HG03066 (cell line): ENCODE data around the gene ARFGAP3.
"Not testable (repeated sequence)": the region's sequence is repeated elsewhere in the genome, so short reads cannot be mapped to it uniquely, and the experiment has no call there.

Source experiments
- ATAC-seq: cut with Tn5 transposase; IDR thresholded peaks from one replicate; pipeline ENCODE4 v1.9.1; 2021; ENCODE audit warnings: low read depth; ENCODE audit not compliant: unreplicated experiment

ARFGAP3 gene

DNA sequence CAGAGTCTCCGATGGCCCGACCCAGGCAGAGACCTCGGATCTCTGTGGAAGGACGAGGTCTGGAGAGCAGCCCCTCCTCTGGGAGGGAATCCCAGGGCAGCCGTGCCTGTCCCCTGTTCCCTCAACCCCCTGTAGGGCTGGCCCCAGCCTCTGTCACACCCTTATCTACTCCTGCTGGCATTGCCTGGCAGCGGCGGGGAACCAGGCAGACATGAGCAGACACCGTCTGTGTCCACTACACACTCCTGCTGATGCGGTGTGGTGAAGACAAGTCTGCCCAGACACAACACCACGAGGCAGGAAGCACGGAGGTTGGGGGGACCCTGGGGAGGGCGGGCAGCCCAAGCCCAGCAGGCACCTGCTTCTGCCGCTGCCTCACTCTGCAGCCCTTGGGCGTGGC, 83.9 kb downstream of the ARFGAP3 start:
- ATAC-seq: no peak

DNA sequence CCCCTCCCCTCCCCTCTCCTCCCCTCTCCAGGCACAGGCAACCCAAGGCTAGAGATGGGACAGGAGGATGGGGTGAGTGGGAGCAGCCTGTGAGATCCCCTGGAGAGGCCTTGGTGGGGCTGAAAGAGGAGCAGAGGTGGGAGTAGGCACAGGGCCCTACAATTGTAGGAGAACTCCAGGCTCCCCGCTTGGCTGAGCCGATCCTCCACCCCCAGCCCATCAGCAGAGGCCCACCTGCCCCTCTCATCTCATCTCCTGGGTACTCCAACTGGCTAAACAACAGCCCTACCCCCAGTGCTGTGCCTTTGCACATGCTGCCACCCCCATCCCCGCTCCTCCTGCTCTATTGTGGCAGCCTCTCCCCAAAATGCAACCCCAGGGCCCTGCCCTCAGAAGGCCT, 84.4 kb downstream of the ARFGAP3 start:
- ATAC-seq: no peak

DNA sequence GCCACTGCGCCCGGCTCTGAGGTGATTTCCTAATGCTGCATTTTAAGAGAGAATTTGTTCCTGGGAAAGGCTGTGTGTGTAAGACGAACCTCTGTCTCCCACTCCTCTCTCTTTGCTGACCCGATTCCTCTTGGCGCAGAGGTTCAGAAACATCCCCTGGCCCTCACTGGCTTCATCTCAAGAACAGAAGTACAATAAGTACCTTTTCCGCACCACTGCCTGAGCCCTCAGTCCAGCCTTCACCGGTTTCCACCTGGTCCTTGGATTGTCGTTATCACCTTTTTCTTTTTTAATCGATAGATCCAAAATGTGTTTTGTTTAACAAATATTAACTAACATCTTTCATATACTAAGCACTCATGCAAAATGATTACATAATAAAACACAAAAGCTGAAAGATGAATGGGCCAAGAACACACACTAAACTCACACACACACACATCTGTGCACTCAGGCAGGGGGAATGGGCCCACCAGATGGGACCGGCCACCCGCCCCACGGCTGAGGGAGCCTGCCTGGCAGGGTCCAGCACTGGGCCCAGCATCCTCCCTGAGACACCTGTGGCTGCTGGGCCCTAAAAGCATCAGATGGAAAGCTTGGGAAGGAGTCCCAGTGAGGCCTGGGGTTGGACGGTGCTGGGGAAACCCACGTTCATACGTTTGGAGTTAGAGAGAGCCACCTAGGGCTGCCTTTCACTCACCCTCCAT, 86.0 kb downstream of the ARFGAP3 start:
- no peak for ATAC-seq

DNA sequence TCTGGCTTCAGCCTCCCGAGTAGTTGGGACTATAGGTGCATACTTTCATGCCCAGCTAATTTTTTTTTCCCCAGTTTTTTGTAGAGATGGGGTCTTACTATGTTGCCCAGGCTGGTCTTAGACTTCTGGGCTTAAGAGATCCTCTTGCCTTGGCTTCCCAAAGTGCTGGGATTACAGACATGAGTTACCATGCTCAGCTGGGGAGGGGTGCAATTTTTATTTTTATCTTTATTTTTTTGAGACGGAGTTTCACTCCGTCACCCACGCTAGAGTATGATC, 86.7 kb downstream of the ARFGAP3 start:
- ATAC-seq: no peak

DNA sequence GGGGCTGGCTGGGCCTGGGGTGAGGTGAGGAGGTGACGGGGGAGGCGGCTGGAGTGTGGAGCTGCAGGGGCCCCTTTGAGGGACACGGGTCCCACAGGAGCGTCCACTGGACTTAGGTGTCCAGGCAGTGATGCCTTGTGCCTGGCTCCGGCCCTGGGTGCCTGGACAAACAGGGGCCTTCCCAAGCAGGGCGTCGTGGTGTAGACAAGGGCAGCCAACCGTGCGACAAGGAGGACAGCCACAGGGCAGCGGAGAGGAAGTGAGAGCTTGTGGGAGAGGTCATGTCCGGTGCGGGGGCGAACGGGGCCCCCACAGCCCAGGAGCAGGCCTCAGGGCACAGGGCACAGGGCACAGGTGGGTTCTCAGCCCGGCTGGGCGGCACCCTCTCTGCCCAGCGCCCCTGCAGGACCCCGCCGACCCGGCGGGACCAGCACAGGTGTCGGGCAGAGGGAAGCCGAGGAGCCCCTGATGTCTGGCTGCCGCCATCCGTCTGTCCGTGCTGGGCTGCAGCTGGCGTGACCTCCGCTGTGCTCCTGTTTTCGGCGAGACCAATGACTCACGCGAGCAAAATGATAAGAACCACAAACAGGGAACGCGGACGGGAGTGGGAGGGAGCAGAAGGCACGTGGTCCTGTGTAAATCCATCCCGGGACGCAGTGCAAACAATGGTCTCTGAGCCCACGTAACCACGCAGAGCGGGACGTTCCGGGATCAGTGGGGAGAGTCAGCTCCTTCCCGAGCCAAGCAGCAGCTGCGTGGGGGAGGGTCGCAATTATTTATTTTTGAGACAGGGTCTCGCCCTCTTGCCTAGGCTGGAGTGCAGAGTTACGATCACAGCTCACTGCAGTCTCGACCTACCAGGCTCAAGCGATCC, 87.3 kb downstream of the ARFGAP3 start:
- ATAC-seq: peak; percentile 95

DNA sequence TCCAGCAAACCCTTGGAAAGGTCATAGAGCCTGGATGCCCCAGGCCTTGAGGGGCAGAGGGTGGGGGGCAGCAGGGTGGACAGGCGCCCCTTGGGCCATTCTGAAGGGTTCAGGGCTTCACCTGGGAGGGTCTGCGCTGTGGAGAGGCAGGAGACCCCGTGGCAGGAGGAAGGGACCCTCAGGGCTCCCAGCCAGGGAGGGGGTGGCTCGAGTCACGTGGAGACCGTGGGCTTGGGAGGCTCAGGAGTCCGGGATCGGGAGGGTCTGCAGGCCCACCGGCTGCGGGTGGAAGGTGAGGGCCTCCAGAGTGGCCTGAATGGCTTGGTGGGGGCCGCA, 87.9 kb downstream of the ARFGAP3 start:
- ATAC-seq: no peak

DNA sequence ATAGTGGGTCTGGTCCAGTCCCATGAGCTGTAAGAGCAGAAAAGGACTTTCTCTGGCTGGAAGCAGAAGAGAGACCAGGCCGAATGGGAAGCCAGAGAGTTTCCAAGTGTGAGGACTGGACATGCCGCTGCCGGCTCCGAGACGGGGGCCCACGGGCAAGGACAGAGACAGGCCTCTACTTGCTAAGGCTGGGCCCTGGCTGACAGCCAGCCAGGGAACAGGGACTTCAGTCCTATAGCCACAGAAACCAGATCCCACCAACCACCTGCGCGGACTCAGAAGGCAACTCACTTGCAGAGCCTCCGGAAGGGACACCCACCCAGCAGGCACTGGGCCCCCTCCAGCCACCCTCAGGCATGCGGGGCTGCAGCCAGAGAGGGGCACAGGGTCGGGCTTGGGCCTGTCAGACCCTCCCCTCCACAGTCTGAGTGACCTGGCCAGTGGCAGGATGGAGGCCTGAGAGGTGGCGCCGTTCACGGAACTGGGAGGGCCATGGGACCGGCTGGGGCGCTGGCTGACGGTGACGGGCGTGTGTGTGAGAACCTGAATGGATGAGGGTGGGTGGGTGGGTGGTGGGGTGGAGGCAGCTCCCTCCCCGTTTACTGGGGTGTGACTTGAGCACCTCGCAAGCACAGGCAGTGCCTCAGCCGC, 88.6 kb downstream of the ARFGAP3 start:
- no peak for ATAC-seq

DNA sequence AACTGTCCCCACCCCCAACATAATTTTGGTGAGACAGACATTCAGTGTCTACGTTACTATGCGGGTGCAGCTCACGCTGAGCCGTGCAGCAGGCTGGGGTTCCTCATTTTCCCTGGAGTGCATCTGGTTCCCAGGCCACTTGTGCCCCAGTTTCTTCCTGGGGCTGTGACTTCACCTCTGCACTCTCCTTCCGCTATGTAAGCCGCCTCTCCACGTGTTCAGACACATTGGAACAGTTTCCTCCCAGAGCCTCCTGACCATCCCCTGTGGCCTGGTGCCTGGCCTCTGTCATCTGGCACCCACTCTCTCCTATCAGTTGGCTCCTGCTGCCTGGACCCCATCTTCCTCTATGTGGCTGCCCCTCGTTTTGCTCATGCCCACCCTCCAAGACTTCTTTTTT, 90.2 kb downstream of the ARFGAP3 start:
- no peak for ATAC-seq

DNA sequence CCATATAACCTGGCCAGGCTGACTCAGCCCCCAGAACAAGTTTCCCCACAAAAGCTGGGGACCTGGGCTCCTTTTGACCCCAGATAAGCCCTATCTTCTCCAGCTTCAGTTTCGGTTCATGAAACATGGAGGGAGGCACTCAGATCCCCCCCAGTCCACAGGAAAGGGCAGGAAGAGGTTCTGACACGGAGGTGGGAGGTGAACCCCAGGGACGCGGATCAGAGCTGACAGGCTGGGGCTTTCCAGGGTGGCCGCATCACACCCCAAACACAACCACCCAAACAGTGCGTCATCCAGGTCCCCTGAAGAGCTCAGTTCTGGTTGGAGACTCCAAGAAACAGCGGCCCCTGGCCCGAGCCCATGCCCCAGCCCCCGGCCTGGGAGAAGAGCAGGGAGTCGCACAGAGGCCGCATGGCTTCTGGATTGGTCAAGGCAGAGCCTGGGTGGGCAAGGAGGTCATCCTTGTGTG, 92.1 kb downstream of the ARFGAP3 start:
- no peak for ATAC-seq

DNA sequence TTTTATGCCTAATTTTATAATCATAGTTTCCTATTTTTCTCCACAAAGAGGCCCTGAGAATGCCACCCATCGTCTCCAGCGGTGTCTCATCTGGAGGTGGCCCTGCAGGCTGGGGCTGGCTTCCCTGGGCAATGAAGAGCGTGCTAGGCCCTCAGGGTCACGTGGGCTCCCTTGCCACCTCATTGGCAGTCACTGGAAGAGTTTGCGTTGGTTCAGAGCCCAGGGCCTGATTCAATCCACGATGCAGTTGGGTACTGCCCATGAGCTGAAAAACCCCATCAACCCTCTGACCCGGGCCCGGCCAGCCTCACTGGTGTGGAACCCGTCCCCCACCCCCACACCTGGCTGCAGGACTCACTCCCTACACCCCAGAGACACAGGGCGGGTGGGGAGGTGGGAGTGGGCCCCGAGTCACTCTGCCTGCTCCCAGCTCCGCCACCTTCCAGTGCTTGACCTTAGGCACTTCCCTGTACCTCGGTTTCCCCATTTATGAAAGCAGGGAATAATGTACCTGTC, 93.0 kb downstream of the ARFGAP3 start:
- ATAC-seq: no peak

DNA sequence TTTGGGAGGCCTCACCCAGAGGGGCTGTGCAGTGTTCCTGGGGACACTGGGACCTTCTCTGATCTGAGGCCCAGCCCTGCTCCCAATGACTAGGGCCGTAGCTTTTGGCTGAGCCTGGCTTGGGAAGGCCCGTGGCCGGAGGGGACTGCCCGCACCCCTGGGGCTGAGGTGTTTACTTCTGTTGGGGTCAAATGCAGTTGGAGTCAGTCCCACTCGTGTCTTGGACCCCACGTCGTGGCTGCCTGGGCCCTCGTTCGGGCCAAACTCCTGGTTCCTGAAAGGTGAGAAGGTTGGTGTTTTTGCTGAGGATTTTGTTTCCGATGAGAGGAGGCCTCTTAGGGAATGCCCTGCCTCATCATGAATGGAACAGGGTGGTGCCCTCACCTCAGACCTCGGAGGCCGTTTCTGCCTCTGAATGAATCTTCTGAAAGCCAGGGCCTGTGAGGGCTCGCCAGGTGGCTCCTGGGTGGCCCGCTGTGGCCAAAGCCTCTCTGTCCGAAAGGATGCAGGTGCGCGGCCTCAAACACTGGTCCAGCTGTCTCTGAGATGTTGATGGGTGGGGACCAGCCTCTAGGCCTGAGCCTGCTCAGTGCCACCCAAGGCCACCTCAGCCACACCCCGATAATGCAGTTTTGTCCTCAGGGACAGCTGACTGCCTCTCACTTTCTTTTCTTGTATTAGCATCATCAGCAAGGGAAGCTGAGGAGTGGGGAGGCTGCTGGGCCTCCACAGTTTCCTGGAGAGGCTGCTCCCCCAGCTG, 96.1 kb downstream of the ARFGAP3 start:
- ATAC-seq: no peak

DNA sequence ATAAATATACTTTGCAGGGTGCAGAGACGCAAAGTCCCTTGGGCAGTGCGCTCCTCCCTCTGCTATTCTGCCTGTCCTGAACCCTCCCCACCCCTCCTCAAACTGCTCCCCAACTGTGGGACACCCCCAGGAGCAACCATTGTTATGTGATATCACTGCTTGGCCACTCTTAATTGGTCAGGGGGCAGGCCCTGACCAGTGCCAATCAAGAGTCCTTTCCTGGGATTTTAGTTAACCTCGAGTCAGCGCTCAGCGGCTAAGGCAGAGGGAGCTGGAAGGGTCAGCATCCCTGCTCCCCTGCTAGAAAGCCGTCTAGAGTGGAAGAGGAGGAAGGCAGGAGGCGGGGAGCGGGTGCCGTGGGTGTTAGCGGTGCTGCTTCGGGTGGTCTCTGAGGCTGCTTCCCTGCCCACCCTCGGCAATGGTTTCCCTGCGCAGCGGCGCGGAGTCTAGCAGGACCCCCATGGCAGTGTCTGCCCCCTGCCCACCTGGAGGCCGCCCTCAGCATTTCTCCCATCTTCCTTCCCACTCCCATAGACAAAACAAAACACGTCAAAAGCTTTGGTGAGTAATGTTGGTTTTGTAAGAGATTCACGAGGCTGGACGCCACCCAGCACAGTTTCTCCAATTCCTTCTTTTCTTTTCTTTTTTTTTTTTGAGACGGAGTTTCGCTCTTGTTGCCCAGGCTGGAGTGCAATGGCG, 98.0 kb downstream of the ARFGAP3 start:
- no peak for ATAC-seq

DNA sequence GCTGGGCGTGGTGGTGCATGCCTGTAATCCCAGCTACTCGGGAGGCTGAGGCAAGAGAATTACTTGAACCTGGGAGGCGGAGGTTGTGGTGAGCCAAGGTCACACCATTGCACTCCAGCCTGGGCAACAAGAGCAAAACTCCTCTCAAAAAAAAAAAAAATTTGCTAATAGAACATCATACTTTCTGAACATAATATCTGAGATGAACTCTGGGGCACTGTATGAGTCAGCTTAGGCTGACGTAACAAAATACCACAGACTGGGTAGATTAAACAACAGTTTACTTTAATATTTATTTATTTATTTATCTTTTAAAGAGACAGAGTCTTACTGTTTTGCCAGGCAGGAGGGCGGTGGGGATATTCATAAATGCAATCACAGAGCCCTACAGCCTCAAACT, 101.5 kb downstream of the ARFGAP3 start:
- ATAC-seq: not testable (repeated sequence)

DNA sequence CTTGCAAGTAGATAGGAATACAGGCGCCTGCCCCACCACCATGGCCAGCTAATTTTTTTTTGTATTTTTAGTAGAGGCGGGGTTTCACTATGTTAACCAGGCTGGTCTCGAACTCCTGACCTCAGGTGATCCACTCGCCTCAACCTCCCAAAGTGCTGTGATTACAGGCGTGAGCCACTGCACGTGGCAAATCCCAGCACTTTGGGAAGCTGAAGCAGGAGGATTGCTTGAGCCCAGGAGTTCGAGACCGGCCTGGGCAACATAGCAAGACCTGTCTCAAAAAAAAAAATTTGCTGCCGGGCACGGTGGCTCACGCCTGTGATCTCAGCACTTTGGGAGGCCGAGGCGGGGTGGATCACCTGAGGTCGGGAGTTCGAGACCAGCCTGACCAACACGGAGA, 102.0 kb downstream of the ARFGAP3 start:
- not testable (repeated sequence) for ATAC-seq

DNA sequence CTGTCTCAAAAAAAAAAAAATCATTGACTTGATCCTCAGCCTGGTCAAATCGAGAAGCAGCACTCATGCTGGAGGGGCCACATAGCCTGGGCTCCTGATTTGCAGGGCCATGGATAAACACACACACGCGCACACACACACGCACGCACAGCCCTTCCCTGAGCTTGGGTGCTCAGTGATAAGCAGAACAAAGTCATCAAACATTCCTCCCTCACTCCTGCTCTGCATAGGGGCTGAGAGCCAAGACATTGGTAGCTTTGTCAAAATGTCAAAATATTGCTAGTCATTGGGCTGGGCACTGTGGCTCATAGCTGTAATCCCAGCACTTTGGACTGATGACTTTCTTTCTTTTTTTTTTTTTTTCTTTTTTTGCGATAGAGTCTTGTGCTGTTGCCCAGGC, 102.4 kb downstream of the ARFGAP3 start:
- ATAC-seq: no peak

DNA sequence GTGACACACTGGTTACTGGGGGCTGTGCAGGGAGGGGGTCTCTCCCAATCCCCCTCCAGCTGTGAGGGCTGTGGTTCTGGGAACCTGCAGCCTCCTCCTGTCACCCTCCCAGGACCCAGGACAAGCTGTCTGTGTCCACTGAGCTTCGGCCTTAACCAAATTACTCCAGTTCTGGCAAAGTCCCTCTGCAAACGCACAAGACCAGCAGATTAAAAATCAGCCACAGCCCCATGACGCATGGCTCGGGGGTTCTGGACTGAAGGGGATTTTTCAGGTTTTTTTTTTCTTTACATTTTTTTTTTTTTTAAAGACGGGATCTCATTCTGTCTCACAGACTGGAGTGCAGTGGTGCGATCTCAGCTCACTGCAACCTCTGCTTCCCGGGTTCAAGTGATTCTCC, 104.2 kb downstream of the ARFGAP3 start:
- ATAC-seq: no peak

DNA sequence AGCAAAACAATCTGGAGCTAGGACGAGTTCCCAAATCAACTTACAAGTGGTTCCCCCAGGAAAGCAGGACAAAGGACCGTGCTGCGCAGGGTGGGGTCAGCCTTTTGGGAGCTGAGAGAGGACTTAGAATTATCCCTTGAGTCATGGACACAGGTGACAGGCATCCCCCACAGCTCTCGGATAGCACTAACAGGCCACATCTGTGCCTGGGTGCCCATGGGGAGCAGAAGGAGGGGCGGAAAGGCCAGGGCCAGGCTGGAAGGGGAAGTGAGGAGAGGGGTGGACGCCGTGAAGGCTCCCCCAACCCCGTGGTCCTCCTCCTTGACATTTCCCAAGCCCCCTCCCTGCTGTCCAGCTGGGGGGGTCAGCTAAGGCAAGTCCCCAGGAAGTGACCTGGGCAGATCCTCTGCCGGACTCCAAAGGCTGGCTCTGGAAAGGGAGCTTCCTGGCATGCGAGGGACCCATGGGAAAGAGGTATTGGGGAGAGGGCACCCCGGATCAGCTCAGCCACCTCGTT, 104.8 kb downstream of the ARFGAP3 start:
- no peak for ATAC-seq

DNA sequence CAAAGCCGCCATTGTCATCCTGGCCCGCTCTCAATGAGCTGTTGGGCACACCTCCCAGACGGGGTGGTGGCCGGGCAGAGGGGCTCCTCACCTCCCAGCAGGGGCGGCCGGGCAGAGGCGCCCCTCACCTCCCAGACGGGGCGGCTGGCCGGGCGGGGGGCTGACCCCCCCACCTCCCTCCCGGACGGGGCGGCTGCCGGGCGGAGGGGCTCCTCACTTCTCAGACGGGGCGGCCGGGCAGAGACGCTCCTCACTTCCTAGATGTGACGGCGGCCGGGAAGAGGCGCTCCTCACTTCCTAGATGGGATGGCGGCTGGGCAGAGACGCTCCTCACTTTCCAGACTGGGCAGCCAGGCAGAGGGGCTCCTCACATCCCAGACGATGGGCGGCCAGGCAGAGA, 106.7 kb downstream of the ARFGAP3 start:
- not testable (repeated sequence) for ATAC-seq

DNA sequence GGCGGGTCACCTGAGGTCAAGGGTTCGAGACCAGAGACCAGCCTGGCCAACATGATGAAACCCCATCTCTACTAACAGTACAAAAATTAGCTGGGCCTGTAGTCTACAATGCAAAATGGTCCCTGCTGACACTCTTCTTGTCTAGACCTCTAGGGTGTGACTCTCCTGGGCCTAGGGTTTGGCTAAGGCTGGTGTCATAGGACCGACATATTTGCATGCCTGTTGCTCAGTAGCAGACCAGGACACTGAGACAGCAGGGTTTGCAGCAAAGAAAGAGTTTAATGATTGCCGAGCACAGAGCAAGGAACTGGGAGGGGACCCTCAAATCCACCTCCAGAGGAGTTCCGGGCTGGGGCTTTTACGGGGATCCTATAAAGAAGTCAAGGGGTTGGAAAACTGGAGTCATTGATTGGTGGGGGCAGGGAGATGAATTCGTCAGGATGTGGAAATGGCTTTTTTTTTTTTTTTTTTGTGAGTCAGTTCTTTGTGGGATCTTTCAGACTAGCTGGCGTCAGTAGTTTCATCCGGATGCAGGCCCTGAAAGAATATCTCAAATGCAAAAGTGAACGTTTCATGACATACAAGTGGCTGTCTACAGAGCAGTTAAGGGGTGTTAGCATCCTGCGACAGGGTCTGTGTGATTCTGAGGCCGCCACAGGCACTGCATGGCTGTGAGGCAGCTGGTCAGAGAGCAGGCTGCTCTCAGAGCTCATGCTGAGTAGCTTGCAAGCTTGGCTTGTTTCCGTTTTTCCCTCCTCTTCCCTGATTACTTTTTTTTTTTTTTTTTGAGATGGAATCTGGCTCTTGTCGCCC, 109.2 kb downstream of the ARFGAP3 start:
- ATAC-seq: no peak
